OCI-LY1 (cell line): ENCODE results near the gene SAP30BP.

ENCODE experiments used
- H2AFZ ChIP-seq: fragments of 200-600 bp; sonication (generic), shearing (Covaris generic); 2 replicates; pipeline ENCODE4 v1.6.0; 2014; ENCODE audit warnings: antibody characterized with exemption, mild to moderate bottlenecking, low read length
- H3F3A ChIP-seq: fragments of 200-600 bp; sonication (generic), shearing (Covaris generic); 2 replicates; pipeline ENCODE4 v1.6.0; 2014; ENCODE audit warnings: mild to moderate bottlenecking, antibody characterized with exemption, low read length, moderate library complexity; ENCODE audit not compliant: insufficient read depth
- H3K27ac ChIP-seq: fragments of 200-600 bp; sonication (generic); 2 replicates; pipeline ENCODE4 v1.5.1; 2014; ENCODE audit warnings: low read length, mixed run types, mild to moderate bottlenecking, low read depth; ENCODE audit not compliant: poor library complexity, severe bottlenecking
- H3K27me3 ChIP-seq: fragments of 200-600 bp; sonication (generic); 2 replicates; pipeline ENCODE4 v1.6.0; 2014; ENCODE audit warnings: antibody characterized with exemption, mild to moderate bottlenecking, low read length, moderate library complexity; ENCODE audit not compliant: insufficient read depth
- H3K36me3 ChIP-seq: fragments of 200-600 bp; sonication (generic); 2 replicates; pipeline ENCODE4 v1.6.1; 2014; ENCODE audit warnings: mild to moderate bottlenecking, antibody characterized with exemption, low read length, moderate library complexity, mixed read lengths; ENCODE audit not compliant: insufficient read depth
- H3K4me1 ChIP-seq: fragments of 200-600 bp; sonication (generic); 2 replicates; pipeline ENCODE4 v1.5.1; 2014; ENCODE audit warnings: mild to moderate bottlenecking, low read length, moderate library complexity; ENCODE audit not compliant: insufficient read depth, severe bottlenecking
- H3K4me2 ChIP-seq: fragments of 200-600 bp; sonication (generic), shearing (Covaris generic); 2 replicates; pipeline ENCODE4 v1.6.1; 2014; ENCODE audit warnings: low read length
- H3K4me3 ChIP-seq: fragments of 200-600 bp; sonication (generic); 2 replicates; pipeline ENCODE4 v1.5.1; 2014; ENCODE audit warnings: low read length, low read depth, mild to moderate bottlenecking, mixed read lengths; ENCODE audit not compliant: poor library complexity, severe bottlenecking
- H3K79me2 ChIP-seq: fragments of 200-600 bp; shearing (Covaris generic); 2 replicates; pipeline ENCODE4 v1.6.1; 2016; ENCODE audit warnings: mixed run types, low read length, mixed read lengths; ENCODE audit not compliant: insufficient read depth
- H3K9ac ChIP-seq: fragments of 200-600 bp; sonication (generic), shearing (Covaris generic); 2 replicates; pipeline ENCODE4 v1.6.1; 2014; ENCODE audit warnings: mild to moderate bottlenecking, low read length, mixed read lengths
- H3K9me2 ChIP-seq: fragments of 200-600 bp; sonication (generic), shearing (Covaris generic); 2 replicates; pipeline ENCODE4 v1.6.1; 2014; ENCODE audit warnings: low read depth, mild to moderate bottlenecking, low read length, mixed read lengths
- H3K9me3 ChIP-seq: fragments of 200-600 bp; shearing (Covaris generic); 2 replicates; pipeline ENCODE4 v1.6.1; 2014; ENCODE audit warnings: low read length, mixed read lengths
- H4K20me1 ChIP-seq: fragments of 200-600 bp; sonication (generic), shearing (Covaris generic); 2 replicates; pipeline ENCODE4 v1.6.0; 2016; ENCODE audit warnings: mild to moderate bottlenecking, low read length; ENCODE audit not compliant: insufficient read depth
- CTCF ChIP-seq: fragments of 200-600 bp; sonication (generic), shearing (Covaris generic); IDR thresholded peaks from 2 replicates; pipeline ENCODE4 v1.5.1; 2017; ENCODE audit warnings: mild to moderate bottlenecking, antibody characterized with exemption, low read length, moderate library complexity, mixed read lengths
- EZH2 ChIP-seq: fragments of 200-600 bp; sonication (generic), shearing (Covaris generic); IDR thresholded peaks from 2 replicates; pipeline ENCODE4 v1.8.0; 2017; ENCODE audit warnings: borderline replicate concordance, mixed run types, mild to moderate bottlenecking, antibody characterized with exemption, low read length, moderate library complexity, mixed read lengths

Gene SAP30BP

GRCh38 chr17:75683583-75683982 is 16.4 kb downstream of the SAP30BP start:
- TF ChIP-seq EZH2: no peak
- TF ChIP-seq CTCF: no peak
- Histone ChIP-seq H3K79me2 (0 out of 2 replicates have a peak, but pooled peaks cover 6% of the 10 kb centered on the region), H3K4me1 (peaks cover 37% of the 10 kb centered on the region), H3K9me3 (no peaks in the 10 kb centered on the region), H4K20me1 (no peaks in the 10 kb centered on the region), H3K36me3 (peaks cover 36% of the 10 kb centered on the region), H3K9me2 (no peaks in the 10 kb centered on the region), H3K4me2 (no peak overlapping the region), H3F3A (no peaks in the 10 kb centered on the region), H3K4me3 (no peak overlapping the region), H3K27ac (no peak overlapping the region), H3K27me3 (no peaks in the 10 kb centered on the region), H3K9ac (no peak overlapping the region), H2AFZ (no peak overlapping the region)

- Histone ChIP-seq H3K4me3 (no peak overlapping the region), H3F3A (no peaks in the 10 kb centered on the region), H3K36me3 (peaks cover 30% of the 10 kb centered on the region; the same call in 1 of the 2 replicates), H3K9me2 (no peaks in the 10 kb centered on the region), H3K79me2 (0 out of 2 replicates have a peak, but pooled peaks cover 6% of the 10 kb centered on the region), H3K9me3 (no peaks in the 10 kb centered on the region), H2AFZ (no peak overlapping the region), H3K4me2 (no peak overlapping the region), H3K27ac (no peak overlapping the region), H4K20me1 (no peaks in the 10 kb centered on the region), H3K9ac (no peak overlapping the region), H3K4me1 (peaks cover 44% of the 10 kb centered on the region), H3K27me3 (no peaks in the 10 kb centered on the region)
- TF ChIP-seq EZH2 (no peak), CTCF (no peak)
Observed at GRCh38 chr17:75684249-75684648, 17.1 kb downstream of the SAP30BP start.

DNA sequence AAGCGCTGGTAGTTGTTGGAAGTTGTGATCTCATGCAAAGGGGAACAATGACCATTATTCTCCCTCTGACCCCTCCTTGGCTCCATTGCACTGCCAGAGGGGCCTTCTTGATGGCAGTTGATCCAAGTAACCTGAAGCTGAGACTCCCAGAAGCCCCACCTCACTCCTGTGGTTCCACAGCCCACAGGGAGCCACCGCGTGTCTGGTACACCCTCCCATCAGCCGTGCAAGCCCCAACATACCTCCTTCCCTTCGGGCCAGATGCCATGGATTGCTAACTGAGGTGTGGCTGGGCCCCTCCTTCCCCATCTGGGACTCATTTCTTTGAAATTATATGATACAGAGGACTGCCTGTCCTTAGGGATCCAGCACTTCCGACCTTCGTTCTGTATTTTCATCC is 17.8 kb downstream of the SAP30BP start:
- no peak overlapping the region for H3K4me3 ChIP-seq
- H3K79me2 ChIP-seq: 0 out of 2 replicates have a peak, but pooled peaks cover 6% of the 10 kb centered on the region
- H4K20me1 ChIP-seq: no peaks in the 10 kb centered on the region
- no peaks in the 10 kb centered on the region for H3K9me2 ChIP-seq
- H3F3A ChIP-seq: no peaks in the 10 kb centered on the region
- no peak overlapping the region for H3K27ac ChIP-seq
- TF ChIP-seq EZH2 (no peak), CTCF (no peak)
- no peak overlapping the region for H3K9ac ChIP-seq
- no peak overlapping the region for H2AFZ ChIP-seq
- no peaks in the 10 kb centered on the region for H3K27me3 ChIP-seq
- peaks cover 24% of the 10 kb centered on the region; the same call in 1 of the 2 replicates for H3K36me3 ChIP-seq
- no peaks in the 10 kb centered on the region for H3K9me3 ChIP-seq
- H3K4me1 ChIP-seq: peaks cover 51% of the 10 kb centered on the region
- H3K4me2 ChIP-seq: no peak overlapping the region
